SK-N-SH (cell line): Measurements from ENCODE around the gene DGKD. TPM values are rescaled to one million over a fixed set of nuclear protein-coding genes. Genes with fewer than 3 reads are reported as not detected.

ENCODE experiments used
- CTCF ChIA-PET: fragments of 300-600, 350-600 bp; formaldehyde crosslinking; extraction: SDS; loops from one replicate; lab custom pipeline; 2021; lab: Yijun Ruan, JAX
- POLR2A ChIA-PET: fragments of 350-600 bp; sonication (Branson Sonifier 250); formaldehyde crosslinking; extraction: SDS; loops from one replicate; lab custom pipeline; 2020; ENCODE audit warnings: antibody characterized with exemption, inconsistent platforms; lab: Yijun Ruan, JAX
- DNase-seq: peaks from one replicate; pipeline ENCODE4 v3.0.0; 2012
- H2AFZ ChIP-seq: fragments of 200-600 bp; sonication (generic); 2 replicates; pipeline ENCODE4 v1.8.1; 2016; ENCODE audit warnings: antibody characterized with exemption, mild to moderate bottlenecking, low read depth
- H3F3A ChIP-seq: fragments of 200-600 bp; sonication (generic); replicated peaks from 2 replicates; pipeline ENCODE3; 2016; ENCODE audit warnings: antibody characterized with exemption, mild to moderate bottlenecking; ENCODE audit not compliant: insufficient read depth
- H3K27ac ChIP-seq, 2 experiments: fragments of 200-500 bp in 1 of 2; fragments of 200-600 bp in 1 of 2; sonication (Bioruptor generic) in 1 of 2; sonication (generic), shearing (Covaris generic) in 1 of 2; 2 replicates each; pipeline versions ENCODE4 v1.5.1 to v1.6.1; 2014 to 2016; ENCODE audit warnings: low read depth in 2 of 2, inconsistent platforms in 1 of 2, low read length in 1 of 2, mild to moderate bottlenecking in 1 of 2, mixed read lengths in 1 of 2
- H3K27me3 ChIP-seq: fragments of 200-600 bp; sonication (generic), shearing (Covaris generic); 2 replicates; pipeline ENCODE4 v1.6.1; 2016; ENCODE audit warnings: mixed run types; ENCODE audit not compliant: insufficient read depth
- H3K36me3 ChIP-seq, 2 experiments: fragments of 200-500 bp in 1 of 2; fragments of 200-600 bp in 1 of 2; sonication (Bioruptor generic) in 1 of 2; sonication (generic) in 1 of 2; replicated peaks in 1 of 2; 2 replicates each; pipeline versions ENCODE3 to v1.5.1; 2014 to 2016; ENCODE audit warnings: low read length in 1 of 2, mild to moderate bottlenecking in 1 of 2; ENCODE audit not compliant: insufficient read depth in 2 of 2, control insufficient read depth in 1 of 2
- H3K4me1 ChIP-seq, 2 experiments: fragments of 200-500 bp in 1 of 2; fragments of 200-600 bp in 1 of 2; sonication (Bioruptor generic) in 1 of 2; sonication (generic), shearing (Covaris generic) in 1 of 2; 2 replicates each; pipeline versions ENCODE4 v1.5.1 to v1.6.1; 2014 to 2016; ENCODE audit warnings: low read depth in 1 of 2, low read length in 1 of 2, mixed run types in 1 of 2; ENCODE audit not compliant: insufficient read depth in 2 of 2, control insufficient read depth in 1 of 2
- H3K4me2 ChIP-seq: fragments of 200-600 bp; sonication (generic), shearing (Covaris generic); 2 replicates; pipeline ENCODE4 v1.6.1; 2017; ENCODE audit warnings: mixed run types
- H3K4me3 ChIP-seq, 2 experiments: fragments of 200-500 bp in 1 of 2; fragments of 200-600 bp in 1 of 2; sonication (Bioruptor generic) in 1 of 2; sonication (generic), shearing (Covaris generic) in 1 of 2; 2 replicates each; pipeline versions ENCODE4 v1.5.1 to v1.8.1; 2014 to 2016; ENCODE audit warnings: low read depth in 2 of 2, inconsistent platforms in 1 of 2, low read length in 1 of 2, mild to moderate bottlenecking in 1 of 2, mixed read lengths in 1 of 2, moderate library complexity in 1 of 2
- H3K79me2 ChIP-seq: fragments of 200-600 bp; sonication (generic); 2 replicates; pipeline ENCODE4 v1.8.1; 2017; ENCODE audit warnings: mild to moderate bottlenecking; ENCODE audit not compliant: insufficient read depth
- H3K9ac ChIP-seq: fragments of 200-600 bp; sonication (generic); 2 replicates; pipeline ENCODE4 v1.6.1; 2017; ENCODE audit warnings: mixed run types
- H3K9me2 ChIP-seq: fragments of 200-600 bp; sonication (generic); 2 replicates; pipeline ENCODE4 v1.6.1; 2017; ENCODE audit warnings: mixed run types
- H3K9me3 ChIP-seq: fragments of 200-600 bp; sonication (generic); 2 replicates; pipeline ENCODE4 v1.6.1; 2017; ENCODE audit warnings: mixed run types, mild to moderate bottlenecking, moderate library complexity
- H4K20me1 ChIP-seq: fragments of 200-600 bp; sonication (generic); 2 replicates; pipeline ENCODE4 v1.6.1; 2017; ENCODE audit warnings: mild to moderate bottlenecking, mixed run types; ENCODE audit not compliant: insufficient read depth
- CHD2 ChIP-seq: fragments of 150-350 bp; IDR thresholded peaks from 2 replicates; pipeline ENCODE4 v1.6.1; 2018; ENCODE audit warnings: low read length; ENCODE audit not compliant: partially characterized antibody
- CTCF ChIP-seq: fragments of 200-600 bp; sonication (generic); IDR thresholded peaks from 2 replicates; pipeline ENCODE4 v1.6.1; 2017; ENCODE audit warnings: antibody characterized with exemption, mild to moderate bottlenecking, moderate library complexity
- FOXJ3 ChIP-seq: sonication (generic); formaldehyde crosslinking; IDR thresholded peaks from 2 replicates; pipeline ENCODE4 v1.5.1; 2020; ENCODE audit warnings: mild to moderate bottlenecking, missing genetic modification reagents
- GABPA ChIP-seq: IDR thresholded peaks from 2 replicates; pipeline ENCODE4 v1.4.0; 2012; ENCODE audit warnings: low read depth, mild to moderate bottlenecking
- IRF3 ChIP-seq: fragments of 150-350 bp; IDR thresholded peaks from 2 replicates; pipeline ENCODE4 v1.6.1; 2016; ENCODE audit warnings: mild to moderate bottlenecking, low read depth, low read length
- MEF2A ChIP-seq: IDR thresholded peaks from 2 replicates; pipeline ENCODE4 v1.4.0; 2012; ENCODE audit warnings: low read depth, borderline replicate concordance
- MXI1 ChIP-seq: IDR thresholded peaks from 2 replicates; pipeline ENCODE4 v1.6.1; 2012; ENCODE audit warnings: mild to moderate bottlenecking, low read depth, low read length, improper control_type of control experiment
- NFIC ChIP-seq: IDR thresholded peaks from 2 replicates; pipeline ENCODE4 v1.4.0; 2012; ENCODE audit warnings: borderline replicate concordance
- NRF1 ChIP-seq: IDR thresholded peaks from 2 replicates; pipeline ENCODE4 v1.6.1; 2012; ENCODE audit warnings: low read depth, mild to moderate bottlenecking, low read length
- RAD21 ChIP-seq: IDR thresholded peaks from 2 replicates; pipeline ENCODE4 v1.6.1; 2012; ENCODE audit warnings: mild to moderate bottlenecking, low read length
- REST ChIP-seq: IDR thresholded peaks from 2 replicates; pipeline ENCODE4 v1.6.1; 2012; ENCODE audit warnings: mild to moderate bottlenecking, low read depth, low read length, moderate library complexity
- RFX5 ChIP-seq: IDR thresholded peaks from 2 replicates; pipeline ENCODE4 v1.6.1; 2012; ENCODE audit warnings: mild to moderate bottlenecking, improper control_type of control experiment, low read length
- TAF1 ChIP-seq: IDR thresholded peaks from 2 replicates; pipeline ENCODE4 v1.6.1; 2012; ENCODE audit warnings: low read depth, mild to moderate bottlenecking, low read length, moderate library complexity, borderline replicate concordance
- TCF12 ChIP-seq: IDR thresholded peaks from 2 replicates; pipeline ENCODE4 v1.4.0; 2012
- TEAD4 ChIP-seq: IDR thresholded peaks from 2 replicates; pipeline ENCODE4 v1.4.0; 2012; ENCODE audit warnings: mild to moderate bottlenecking, borderline replicate concordance; ENCODE audit not compliant: insufficient read depth
- USF2 ChIP-seq: fragments of 150-350 bp; IDR thresholded peaks from 2 replicates; pipeline ENCODE4 v1.6.1; 2017; ENCODE audit warnings: antibody characterized with exemption, low read length, low read depth, borderline replicate concordance
- YY1 ChIP-seq: IDR thresholded peaks from 2 replicates; pipeline ENCODE4 v1.4.0; 2012; ENCODE audit warnings: low read depth, mild to moderate bottlenecking
- WGBS: methylation state at CpG from one replicate; pipeline ENCODE4 v1.1.6; 2017; ENCODE audit warnings: low lambda C conversion rate; 5-methylcytosine and 5-hydroxymethylcytosine counted together
- polyA plus RNA-seq, 3 experiments: library from polyadenylated mRNA; depleted of rRNA; stranded (reverse); fragments of >200 nt; gene quantifications; 2 replicates each; pipeline ENCODE4 v1.2.3, GENCODE V29; 2012

Gene DGKD
- polyA plus RNA-seq, 1 of the 3 experiments (the other 2 are of a cell fraction), result 21.7 TPM

- no peaks in the 10 kb centered on the region for H3K9me3 ChIP-seq
- peaks cover 4 to 15% of the 10 kb centered on the region in 2 experiments for H3K36me3 ChIP-seq
- peaks cover 7% of the 10 kb centered on the region; the same call in 1 of the 2 replicates for H3K79me2 ChIP-seq
- no peaks in the 10 kb centered on the region for H3K9me2 ChIP-seq
- DNase-seq, result no peak
- TF ChIP-seq NFIC (no peak), GABPA (no peak), TCF12 (no peak), FOXJ3 (CRISPR knock-in tag) (no peak), RAD21 (no peak), CHD2 (no peak), RFX5 (no peak), NRF1 (no peak), MXI1 (no peak), MEF2A (no peak), IRF3 (no peak), REST (no peak), USF2 (no peak), TEAD4 (no peak), CTCF (no peak), YY1 (no peak), TAF1 (no peak)
- H4K20me1 ChIP-seq, result no peaks in the 10 kb centered on the region
- peaks cover 33% of the 10 kb centered on the region for H3F3A ChIP-seq
- no peak overlapping the region for H3K4me3 ChIP-seq
- H3K4me1 ChIP-seq, result peaks cover 15 to 21% of the 10 kb centered on the region in 2 experiments
- no peak overlapping the region for H3K9ac ChIP-seq
- no peak overlapping the region for H3K4me2 ChIP-seq
- H2AFZ ChIP-seq, result no peak overlapping the region
- ChIA-PET CTCF (no interaction called here), POLR2A (no interaction called here)
- no peak overlapping the region for H3K27ac ChIP-seq
- WGBS, result 97% methylated on average over 5 of the region's 5 CpGs
- no peaks in the 10 kb centered on the region for H3K27me3 ChIP-seq
These were observed 56.0 kb downstream of the DGKD start for GRCh38 chr2:233410196-233410760.
